Keratinocyte (primary cell): ENCODE results near the gene DUSP22.

Experiments used
- EZH2 ChIP-seq: IDR thresholded peaks from one replicate; pipeline ENCODE4 v1.6.1; 2012; ENCODE audit warnings: inconsistent platforms, mild to moderate bottlenecking, low read length, moderate library complexity
- TF ChIP-seq, protein P1 (sequence below), 3 experiments: IDR thresholded peaks in 1 of 3; conservative IDR thresholded peaks in 1 of 3; optimal IDR thresholded peaks in 1 of 3; 2 replicates in 2 of 3; 3 replicates in 1 of 3; pipeline versions ENCODE3 to v1.5.1; 2011; ENCODE audit warnings: low read length in 3 of 3, mild to moderate bottlenecking in 3 of 3, moderate library complexity in 2 of 3, control low read depth in 1 of 3, inconsistent platforms in 1 of 3; ENCODE audit not compliant: insufficient read depth in 2 of 3; ENCODE audit errors: extremely low read depth in 1 of 3

DNA sequence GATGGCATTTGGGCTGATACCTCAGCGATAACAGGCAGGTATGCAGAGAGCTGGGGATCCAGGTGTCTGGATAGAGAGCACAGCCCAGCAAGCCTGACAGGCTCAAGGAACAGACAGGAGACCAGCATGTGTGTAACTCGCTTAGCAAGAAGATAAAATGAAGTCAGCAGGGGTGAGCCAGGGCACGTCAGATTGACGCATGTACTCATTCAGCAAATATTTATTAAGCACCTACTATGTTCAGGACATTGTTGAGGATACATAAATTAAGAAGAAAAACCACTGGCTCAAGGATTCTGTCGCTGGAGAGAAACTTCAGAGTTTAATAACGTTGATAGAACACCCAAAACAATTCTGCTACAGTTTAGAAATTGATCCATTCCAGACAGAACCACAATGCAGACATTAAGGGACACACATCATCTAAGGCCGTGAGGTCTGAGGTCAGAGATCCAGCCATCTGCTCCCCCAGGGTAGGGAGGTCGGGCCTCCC is 1.0 kb upstream of the DUSP22 start:
- TF ChIP-seq, protein P1, sequence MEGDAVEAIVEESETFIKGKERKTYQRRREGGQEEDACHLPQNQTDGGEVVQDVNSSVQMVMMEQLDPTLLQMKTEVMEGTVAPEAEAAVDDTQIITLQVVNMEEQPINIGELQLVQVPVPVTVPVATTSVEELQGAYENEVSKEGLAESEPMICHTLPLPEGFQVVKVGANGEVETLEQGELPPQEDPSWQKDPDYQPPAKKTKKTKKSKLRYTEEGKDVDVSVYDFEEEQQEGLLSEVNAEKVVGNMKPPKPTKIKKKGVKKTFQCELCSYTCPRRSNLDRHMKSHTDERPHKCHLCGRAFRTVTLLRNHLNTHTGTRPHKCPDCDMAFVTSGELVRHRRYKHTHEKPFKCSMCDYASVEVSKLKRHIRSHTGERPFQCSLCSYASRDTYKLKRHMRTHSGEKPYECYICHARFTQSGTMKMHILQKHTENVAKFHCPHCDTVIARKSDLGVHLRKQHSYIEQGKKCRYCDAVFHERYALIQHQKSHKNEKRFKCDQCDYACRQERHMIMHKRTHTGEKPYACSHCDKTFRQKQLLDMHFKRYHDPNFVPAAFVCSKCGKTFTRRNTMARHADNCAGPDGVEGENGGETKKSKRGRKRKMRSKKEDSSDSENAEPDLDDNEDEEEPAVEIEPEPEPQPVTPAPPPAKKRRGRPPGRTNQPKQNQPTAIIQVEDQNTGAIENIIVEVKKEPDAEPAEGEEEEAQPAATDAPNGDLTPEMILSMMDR (optimal IDR thresholded peaks at IDR 0.05 in 1 of 3, IDR thresholded peaks at IDR 0.05 in 1 of 3, conservative IDR thresholded peaks at IDR 0.05 in 1 of 3; ENCODE audit: extremely low read depth in 1 of 3, insufficient read depth in 2 of 3, low read length in 3 of 3), result no peak
- TF ChIP-seq EZH2, result no peak
